Medulla oblongata (tissue), 1 donor: ENCODE measurements around the gene APOL3.
"Not testable (repeated sequence)": the region's sequence is repeated elsewhere in the genome, so short reads cannot be mapped to it uniquely, and the experiment has no call there.

Experiments used
- DNase-seq: peaks from one replicate; pipeline ENCODE4 v3.0.0-alpha.2; 2015; ENCODE audit errors: extremely low spot score

Gene APOL3

GRCh38 chr22:36161793-36162126 lies 1.2 kb upstream of the APOL3 start:
- not testable (repeated sequence) for DNase-seq

DNA sequence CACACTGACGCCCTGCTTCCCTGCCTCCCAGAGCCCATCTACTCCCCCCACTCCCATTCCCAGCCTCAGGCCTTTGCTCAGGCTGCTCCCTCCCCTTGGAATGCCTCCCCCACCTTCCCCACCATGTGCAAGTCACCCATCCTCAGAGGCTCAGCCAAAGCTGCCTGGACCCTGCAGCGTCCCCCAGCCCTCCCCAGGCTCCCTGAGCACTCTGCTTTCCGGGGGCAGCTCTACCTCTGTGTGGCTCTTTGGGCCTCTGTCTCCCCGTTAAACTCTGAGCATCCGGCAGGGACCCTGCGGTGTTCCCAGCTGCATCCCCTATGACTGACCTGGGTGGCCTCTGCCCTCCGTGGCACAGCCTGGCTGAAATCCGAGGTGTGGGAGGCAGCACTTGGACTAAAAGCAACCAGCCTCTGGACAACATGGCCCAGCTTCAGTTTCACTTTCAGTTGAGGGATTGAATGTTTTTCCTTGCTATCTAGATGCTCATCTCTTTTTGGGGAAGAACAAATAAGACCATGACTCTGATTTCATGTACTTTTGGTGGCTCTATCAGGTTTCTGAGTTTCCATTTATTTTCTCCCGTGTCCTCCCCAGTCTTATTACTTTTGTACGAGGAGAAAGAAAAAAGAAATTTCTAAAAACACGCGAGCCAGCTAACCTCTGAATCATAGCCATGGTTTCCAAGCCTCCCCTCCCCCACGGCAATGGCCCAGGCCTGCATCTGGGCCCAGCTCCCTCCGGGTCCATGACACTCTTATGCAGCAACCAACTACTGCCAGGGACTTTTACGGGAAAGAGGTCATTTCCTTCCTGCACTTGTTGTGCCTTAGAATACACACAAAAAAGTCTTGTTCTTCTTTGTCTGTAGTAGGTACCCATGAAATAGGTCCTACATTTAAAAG lies 3.8 kb downstream of the APOL3 start:
- DNase-seq = peak; percentile 91

GRCh38 chr22:36156119-36156514 lies 4.4 kb downstream of the APOL3 start:
- DNase-seq = no peak

DNA sequence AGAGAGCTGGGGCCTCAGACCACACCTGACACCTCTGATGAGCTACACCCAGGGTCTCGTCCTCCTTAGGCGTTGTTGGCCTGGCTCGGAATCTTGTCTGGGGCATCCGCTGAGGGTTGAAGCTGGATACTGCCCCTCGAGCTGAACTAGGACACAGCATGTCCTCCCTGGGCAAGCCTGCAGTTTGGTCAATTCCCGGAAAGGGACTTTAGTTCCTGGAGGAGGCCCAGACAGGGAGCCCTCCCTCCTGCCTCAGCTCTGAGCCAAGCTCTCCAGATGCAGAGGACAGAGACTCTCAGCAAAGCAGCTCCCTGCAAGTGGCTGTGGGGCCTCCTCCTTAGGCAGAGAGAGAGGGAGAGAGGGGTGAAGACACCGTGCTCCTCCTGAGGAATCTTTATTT lies 4.9 kb downstream of the APOL3 start:
- DNase-seq = peak; percentile 48

DNA sequence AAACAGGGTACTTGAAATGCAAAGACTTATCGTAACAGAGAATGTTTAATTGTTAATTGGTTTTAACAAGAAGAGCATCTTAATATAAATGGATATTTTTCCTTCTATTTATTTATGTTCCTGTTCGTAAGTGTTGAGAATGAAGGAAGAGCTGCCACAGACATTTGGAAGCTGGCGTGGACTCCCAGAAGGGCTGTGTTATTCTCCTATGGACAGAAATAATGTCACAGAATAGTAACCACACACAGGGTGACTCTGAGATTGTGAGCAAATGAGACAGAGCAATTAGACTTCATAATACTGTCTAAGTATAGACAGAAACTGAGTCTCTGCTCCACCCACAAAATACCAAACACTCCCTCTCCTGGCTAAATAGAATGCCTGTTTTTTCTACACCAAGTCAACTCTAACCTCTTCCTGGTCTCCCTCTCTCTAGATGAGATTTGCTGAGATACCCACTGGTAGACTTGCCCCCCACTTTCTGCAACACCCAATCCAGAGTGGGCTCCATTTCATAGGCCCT lies 6.1 kb downstream of the APOL3 start:
- DNase-seq = no peak

GRCh38 chr22:36153501-36154422 lies 6.8 kb downstream of the APOL3 start:
- DNase-seq = no peak

DNA sequence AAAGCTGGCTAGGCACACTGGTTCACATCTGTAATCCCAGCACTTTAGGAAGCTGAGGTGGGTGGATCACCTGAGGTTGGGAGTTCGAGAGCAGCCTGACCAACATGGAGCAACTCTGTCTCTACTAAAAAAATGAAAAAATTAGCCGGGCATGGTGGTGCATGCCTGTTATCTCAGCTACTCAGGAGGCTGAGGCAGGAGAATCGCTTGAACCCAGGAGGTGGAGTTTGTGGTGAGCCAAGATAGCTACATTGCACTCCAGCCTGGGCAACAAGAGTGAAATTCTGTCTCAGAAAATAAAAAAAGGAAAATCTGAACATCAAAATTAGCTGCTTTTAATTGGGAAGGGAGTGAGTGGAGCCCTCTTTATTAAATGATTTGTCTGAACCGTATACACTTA lies 7.7 kb downstream of the APOL3 start:
- not testable (repeated sequence) for DNase-seq

GRCh38 chr22:36152088-36152487 lies 8.5 kb downstream of the APOL3 start:
- DNase-seq = no peak

GRCh38 chr22:36151006-36151595 lies 9.5 kb downstream of the APOL3 start:
- no peak for DNase-seq

DNA sequence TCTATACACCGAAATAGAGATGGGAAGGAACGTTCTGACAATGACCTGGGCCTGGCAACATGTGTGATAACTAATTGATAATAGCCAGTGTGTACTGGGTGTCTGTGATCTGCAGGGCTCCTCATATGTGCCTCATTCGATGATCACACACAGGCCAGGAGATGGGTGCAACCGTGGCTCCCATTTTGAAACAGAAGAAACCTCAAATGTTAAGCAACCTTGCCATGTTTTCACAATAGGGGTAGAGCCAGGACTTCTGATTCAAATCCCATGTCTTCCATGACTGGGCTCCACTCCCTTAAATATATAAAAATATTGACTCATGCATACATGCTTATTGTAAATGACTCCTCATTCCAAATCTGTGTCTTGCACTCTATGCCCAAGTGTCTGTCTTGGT lies 11.1 kb downstream of the APOL3 start:
- DNase-seq = no peak

DNA sequence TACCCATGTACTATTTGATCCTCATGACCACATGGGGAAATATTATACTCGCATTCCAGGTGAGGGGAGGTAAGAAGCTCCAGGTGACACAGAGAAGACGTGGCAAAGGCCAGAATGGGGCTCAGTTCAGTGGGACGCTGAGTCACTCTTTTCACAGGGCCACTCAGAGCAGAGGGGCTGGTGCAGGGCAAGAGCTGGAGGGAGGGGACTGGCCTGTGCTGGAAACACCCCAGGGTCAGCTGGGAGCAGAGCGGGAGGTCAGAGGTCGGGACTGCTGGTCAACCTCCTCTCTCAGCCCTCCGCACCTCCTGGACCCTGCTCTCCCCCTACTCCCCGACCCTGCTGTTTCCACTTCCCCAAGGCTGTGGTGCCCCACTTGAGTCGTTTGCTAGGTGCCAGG lies 12.1 kb downstream of the APOL3 start:
- DNase-seq = no peak

- DNase-seq = no peak
Measured at GRCh38 chr22:36147196-36147791, 13.3 kb downstream of the APOL3 start.

DNA sequence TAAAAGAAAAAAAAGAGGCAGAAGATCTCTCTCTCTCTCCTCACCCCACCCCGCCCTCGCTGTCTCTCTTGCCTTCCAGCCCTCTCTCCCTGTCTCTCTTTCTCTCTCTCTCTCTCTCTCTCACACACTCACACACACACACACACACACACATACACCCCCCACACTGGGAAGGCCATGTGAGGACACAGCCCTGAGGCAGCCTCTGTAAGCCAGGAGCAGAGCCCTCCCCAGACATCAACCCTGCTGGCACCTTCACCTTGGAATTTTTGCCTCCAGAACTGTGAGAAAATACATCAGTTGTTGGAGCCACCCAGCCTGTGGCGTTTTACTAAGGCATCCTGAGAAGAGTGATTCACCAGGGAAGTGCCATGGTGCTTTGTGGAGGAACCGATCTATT lies 14.7 kb downstream of the APOL3 start:
- DNase-seq = no peak

GRCh38 chr22:36144886-36145541 lies 15.5 kb downstream of the APOL3 start:
- peak; percentile 87 for DNase-seq

GRCh38 chr22:36143956-36144355 lies 16.6 kb downstream of the APOL3 start:
- no peak for DNase-seq

DNA sequence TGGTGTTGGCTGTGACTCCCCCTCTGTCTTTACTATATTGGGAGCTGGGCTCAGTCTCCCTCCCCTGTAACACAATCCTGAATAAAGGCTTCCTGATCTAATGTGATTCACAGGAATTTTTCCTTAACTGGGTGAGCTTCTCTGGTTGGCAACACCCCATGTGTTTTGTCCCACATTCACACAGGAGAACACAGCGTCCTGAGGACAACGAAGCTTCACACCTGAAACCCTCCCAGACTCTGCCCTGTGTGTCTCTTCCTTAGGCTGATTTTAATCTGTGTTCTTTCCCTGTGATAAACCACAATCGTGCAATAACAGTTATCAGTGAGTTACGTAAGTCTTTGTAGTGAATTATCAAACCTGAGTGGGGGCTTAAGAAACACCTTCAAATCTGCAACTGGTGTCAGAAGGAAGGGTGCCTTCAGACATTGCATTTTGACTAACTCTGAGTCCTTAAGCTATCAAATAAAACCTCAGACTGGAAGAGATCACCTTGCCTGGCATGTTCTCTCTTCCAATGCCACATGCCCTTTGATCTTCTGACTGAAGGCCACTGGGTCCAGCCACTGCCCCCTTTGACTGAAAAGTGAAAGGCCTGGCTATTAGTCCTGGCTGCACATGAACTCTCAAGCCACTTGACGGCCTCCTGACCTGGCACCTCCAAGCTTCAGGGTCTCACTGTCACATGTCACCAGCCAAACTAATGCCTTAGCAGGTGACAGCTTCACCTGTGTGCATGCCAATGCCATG lies 17.3 kb downstream of the APOL3 start:
- no peak for DNase-seq

- no peak for DNase-seq
Measured at GRCh38 chr22:36141481-36141880, 19.1 kb downstream of the APOL3 start.

DNA sequence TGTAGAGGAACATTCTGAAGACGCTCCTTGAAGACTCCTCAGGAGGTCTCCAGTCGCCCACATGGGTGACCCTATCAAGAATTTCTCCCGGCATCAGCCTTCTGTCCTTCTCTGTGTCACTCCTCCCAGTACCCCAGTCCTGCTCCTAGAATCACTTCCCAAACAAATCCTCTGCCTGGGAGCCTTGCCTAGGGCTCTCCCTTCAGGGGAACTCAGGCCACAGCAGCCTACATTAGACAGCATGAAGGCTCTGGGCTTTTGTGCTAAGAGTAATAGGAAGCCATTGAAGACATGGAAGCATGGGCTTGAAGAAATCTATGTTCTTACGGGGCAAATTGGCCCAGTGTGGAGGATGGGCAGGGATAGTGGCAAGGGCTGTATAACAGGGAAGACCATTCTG lies 21.8 kb downstream of the APOL3 start:
- DNase-seq = not testable (repeated sequence)

DNA sequence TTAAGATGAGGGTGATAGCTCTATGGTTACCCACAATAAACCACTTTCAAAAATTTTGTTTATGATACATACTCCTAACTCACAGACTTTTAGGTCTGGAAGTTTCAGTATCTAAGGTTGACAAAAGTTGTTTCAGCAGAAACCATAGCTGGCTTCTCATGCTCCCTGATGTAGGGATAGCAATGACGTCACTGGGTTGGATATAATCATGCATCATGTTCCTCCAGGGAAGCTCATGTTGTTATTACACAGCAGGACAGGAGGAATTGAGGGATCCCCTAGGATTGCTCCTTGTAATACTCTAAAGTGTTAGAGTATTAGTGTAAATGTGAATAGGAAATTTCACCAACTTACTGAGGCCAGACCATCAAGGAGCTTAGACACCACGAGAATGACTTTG lies 23.6 kb downstream of the APOL3 start:
- DNase-seq = no peak

DNA sequence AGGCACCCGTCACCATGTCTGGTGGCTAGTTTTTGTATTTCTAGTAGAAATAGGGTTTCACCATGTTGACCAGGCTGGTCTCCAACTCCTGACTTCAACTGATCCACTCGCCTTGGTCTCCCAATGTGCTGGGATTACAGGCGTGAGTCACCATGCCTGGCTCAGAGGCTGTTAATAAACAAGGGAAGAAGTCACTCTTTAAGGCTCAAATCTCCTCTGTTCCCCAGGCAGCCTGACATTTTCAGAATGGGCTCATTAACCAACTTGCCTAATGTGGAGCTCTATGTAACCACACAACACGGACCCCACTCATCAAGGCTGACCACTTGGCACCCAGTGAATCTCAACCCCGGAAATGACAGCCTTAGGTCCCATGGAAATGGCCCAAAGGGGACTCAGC lies 24.1 kb downstream of the APOL3 start:
- DNase-seq = no peak
